ENCODE data around the gene NCBP3.
"Not testable (repeated sequence)": the region's sequence is repeated elsewhere in the genome, so short reads cannot be mapped to it uniquely, and the experiment has no call there.

NCBP3 gene

GRCh38 chr17:3848229-3848835, 2.3 kb upstream of the NCBP3 start:
- DNase-seq (ENCODE audit: low read depth, low spot score), result no peak

- DNase-seq (ENCODE audit: low read depth, low spot score), result no peak
These were observed 1.2 kb upstream of the NCBP3 start for GRCh38 chr17:3847165-3847670.

GRCh38 chr17:3846437-3847164, 555 bp upstream of the NCBP3 start:
- DNase-seq (ENCODE audit: low read depth, low spot score), result no peak

GRCh38 chr17:3845291-3845620, 790 bp downstream of the NCBP3 start:
- peak; percentile 48 for DNase-seq (ENCODE audit: low read depth, low spot score)

GRCh38 chr17:3844556-3844955, 1.5 kb downstream of the NCBP3 start:
- not testable (repeated sequence) for DNase-seq (ENCODE audit: low read depth, low spot score)

GRCh38 chr17:3843935-3844516, 2.0 kb downstream of the NCBP3 start:
- peak; percentile 49 for DNase-seq (ENCODE audit: low read depth, low spot score)

- DNase-seq (ENCODE audit: low read depth, low spot score), result no peak
These were observed 7.8 kb downstream of the NCBP3 start for GRCh38 chr17:3838206-3838605.

GRCh38 chr17:3836551-3836950, 9.5 kb downstream of the NCBP3 start:
- DNase-seq (ENCODE audit: low read depth, low spot score), result no peak

GRCh38 chr17:3835410-3836229, 10.4 kb downstream of the NCBP3 start:
- no peak for DNase-seq (ENCODE audit: low read depth, low spot score)

GRCh38 chr17:3834811-3835210, 11.2 kb downstream of the NCBP3 start:
- no peak for DNase-seq (ENCODE audit: low read depth, low spot score)

- DNase-seq (ENCODE audit: low read depth, low spot score), result no peak
These were observed 17.2 kb downstream of the NCBP3 start for GRCh38 chr17:3828852-3829232.

GRCh38 chr17:3828151-3828851, 17.7 kb downstream of the NCBP3 start:
- DNase-seq (ENCODE audit: low read depth, low spot score), result peak; percentile 36

- DNase-seq (ENCODE audit: low read depth, low spot score), result peak; percentile 76
These were observed 18.8 kb downstream of the NCBP3 start for GRCh38 chr17:3827124-3827773.

GRCh38 chr17:3826191-3826590, 19.9 kb downstream of the NCBP3 start:
- no peak for DNase-seq (ENCODE audit: low read depth, low spot score)

- DNase-seq (ENCODE audit: low read depth, low spot score), result no peak
These were observed 24.9 kb downstream of the NCBP3 start for GRCh38 chr17:3821101-3821500.

- peak; percentile 65 for DNase-seq (ENCODE audit: low read depth, low spot score)
These were observed 27.3 kb downstream of the NCBP3 start for GRCh38 chr17:3818786-3819185.

GRCh38 chr17:3817851-3818605, 28.0 kb downstream of the NCBP3 start:
- no peak for DNase-seq (ENCODE audit: low read depth, low spot score)

GRCh38 chr17:3815925-3816324, 30.1 kb downstream of the NCBP3 start:
- DNase-seq (ENCODE audit: low read depth, low spot score), result no peak

GRCh38 chr17:3815122-3815521, 30.9 kb downstream of the NCBP3 start:
- no peak for DNase-seq (ENCODE audit: low read depth, low spot score)

GRCh38 chr17:3814361-3814760, 31.7 kb downstream of the NCBP3 start:
- DNase-seq (ENCODE audit: low read depth, low spot score), result no peak
